WTC11 (cell line): Measurements from ENCODE around the gene HPS3. TPM values are rescaled to one million over a fixed set of nuclear protein-coding genes. Genes with fewer than 3 reads are reported as not detected.

Source experiments
- ATAC-seq: fragments of 200-7000 bp; cut with Tn5 transposase; 2 replicates; pipeline ENCODE4 v1.10.0; 2021; ENCODE audit warnings: mild to moderate bottlenecking, moderate library complexity
- CTCF ChIA-PET: fragments of 300-600 bp; sonication (Branson Sonifier 250); formaldehyde crosslinking; loops from one replicate; lab custom pipeline; 2021; ENCODE audit warnings: antibody characterized with exemption; lab: Charles Lee
- POLR2A ChIA-PET: fragments of 350-600 bp; sonication (Branson Sonifier 250); formaldehyde crosslinking; loops from one replicate; lab custom pipeline; 2021; ENCODE audit warnings: antibody characterized with exemption; lab: Charles Lee
- DNase-seq: peaks from one replicate; pipeline ENCODE4 v3.0.0; 2021; ENCODE audit warnings: low spot score
- H3K27ac Mint-ChIP-seq: 2 replicates; pipeline ENCODE4 v1.8.0; 2021; ENCODE audit warnings: mixed read lengths
- H3K27me3 Mint-ChIP-seq: 2 replicates; pipeline ENCODE4 v1.8.0; 2021; ENCODE audit warnings: low read depth, mild to moderate bottlenecking, moderate library complexity, mixed read lengths
- H3K36me3 Mint-ChIP-seq: 2 replicates; pipeline ENCODE4 v1.8.0; 2021; ENCODE audit warnings: mixed read lengths
- H3K4me1 Mint-ChIP-seq: 2 replicates; pipeline ENCODE4 v1.8.0; 2022; ENCODE audit warnings: mixed read lengths
- H3K4me3 Mint-ChIP-seq: 2 replicates; pipeline ENCODE4 v1.8.0; 2021; ENCODE audit warnings: mild to moderate bottlenecking, moderate library complexity, mixed read lengths
- H3K9me3 Mint-ChIP-seq: 2 replicates; pipeline ENCODE4 v1.8.0; 2021; ENCODE audit warnings: mixed read lengths
- ATF1 ChIP-seq: sonication (generic); formaldehyde crosslinking; IDR thresholded peaks from 2 replicates; pipeline ENCODE4 v1.8.1; 2023; ENCODE audit warnings: mild to moderate bottlenecking, moderate library complexity, missing genetic modification reagents
- JAZF1 ChIP-seq: fragments of 250-450 bp; sonication (Bioruptor Pico); IDR thresholded peaks from 2 replicates; pipeline ENCODE4 v1.9.0; 2021; ENCODE audit warnings: moderate library complexity, mild to moderate bottlenecking, inconsistent platforms
- MLX ChIP-seq: sonication (generic); formaldehyde crosslinking; IDR thresholded peaks from 2 replicates; pipeline ENCODE4 v1.8.1; 2023; ENCODE audit warnings: mild to moderate bottlenecking, missing genetic modification reagents, moderate library complexity
- MXD4 ChIP-seq: fragments of 250-450 bp; sonication (Bioruptor Pico); IDR thresholded peaks from 2 replicates; pipeline ENCODE4 v1.8.0; 2021; ENCODE audit warnings: mild to moderate bottlenecking, moderate library complexity, borderline replicate concordance
- PRRX2 ChIP-seq: fragments of 250-450 bp; sonication (Bioruptor Pico); IDR thresholded peaks from 2 replicates; pipeline ENCODE4 v1.8.0; 2021; ENCODE audit warnings: mild to moderate bottlenecking
- TCF7 ChIP-seq: sonication (generic); formaldehyde crosslinking; IDR thresholded peaks from 2 replicates; pipeline ENCODE4 v1.8.0; 2022; ENCODE audit warnings: mild to moderate bottlenecking, low read depth, missing genetic modification reagents, moderate library complexity
- TEAD1 ChIP-seq: sonication (generic); formaldehyde crosslinking; IDR thresholded peaks from 2 replicates; pipeline ENCODE4 v1.8.0; 2022; ENCODE audit warnings: mild to moderate bottlenecking, missing genetic modification reagents
- ZNF121 ChIP-seq: sonication (generic); formaldehyde crosslinking; IDR thresholded peaks from 2 replicates; pipeline ENCODE4 v1.8.0; 2023; ENCODE audit warnings: missing genetic modification reagents
- ZNF263 ChIP-seq: sonication (generic); formaldehyde crosslinking; IDR thresholded peaks from 2 replicates; pipeline ENCODE4 v1.8.1; 2022; ENCODE audit warnings: low read depth, mild to moderate bottlenecking, moderate library complexity, missing genetic modification reagents
- ZNF671 ChIP-seq: fragments of 250-450 bp; sonication (Bioruptor Pico); IDR thresholded peaks from 2 replicates; pipeline ENCODE4 v1.8.0; 2021; ENCODE audit warnings: mild to moderate bottlenecking
- total RNA-seq: library from RNA; stranded (reverse); gene quantifications from 3 replicates; pipeline ENCODE4 v1.2.3, GENCODE V29; 2021
- TF ChIP-seq, protein P1 (sequence below): sonication (generic); formaldehyde crosslinking; IDR thresholded peaks from 2 replicates; pipeline ENCODE4 v1.8.0; 2023; ENCODE audit warnings: mild to moderate bottlenecking, missing genetic modification reagents
- TF ChIP-seq, protein P2 (sequence below): sonication (generic); formaldehyde crosslinking; IDR thresholded peaks from 2 replicates; pipeline ENCODE4 v1.8.1; 2023; ENCODE audit warnings: mild to moderate bottlenecking, moderate library complexity, missing genetic modification reagents
- TF ChIP-seq, protein P3 (sequence below): sonication (generic); formaldehyde crosslinking; IDR thresholded peaks from 2 replicates; pipeline ENCODE4 v1.8.1; 2023; ENCODE audit warnings: mild to moderate bottlenecking, missing genetic modification reagents, moderate library complexity
- TF ChIP-seq, protein P4 (sequence below): sonication (generic); formaldehyde crosslinking; IDR thresholded peaks from 2 replicates; pipeline ENCODE4 v1.8.0; 2022; ENCODE audit warnings: mild to moderate bottlenecking, missing genetic modification reagents
- TF ChIP-seq, protein P5 (sequence below): sonication (generic); formaldehyde crosslinking; IDR thresholded peaks from 2 replicates; pipeline ENCODE4 v1.8.1; 2022; ENCODE audit warnings: mild to moderate bottlenecking, missing genetic modification reagents, moderate library complexity, borderline replicate concordance
- TF ChIP-seq, protein P6 (sequence below): sonication (generic); formaldehyde crosslinking; IDR thresholded peaks from 2 replicates; pipeline ENCODE4 v1.8.1; 2023; ENCODE audit warnings: mild to moderate bottlenecking, missing genetic modification reagents
- TF ChIP-seq, protein P7 (sequence below): fragments of 250-450 bp; sonication (Bioruptor Pico); IDR thresholded peaks from 2 replicates; pipeline ENCODE4 v1.9.0; 2021; ENCODE audit warnings: moderate library complexity, mild to moderate bottlenecking, inconsistent platforms, borderline replicate concordance
- TF ChIP-seq, protein P8 (sequence below): sonication (generic); formaldehyde crosslinking; IDR thresholded peaks from 2 replicates; pipeline ENCODE4 v1.8.0; 2022; ENCODE audit warnings: missing genetic modification reagents

The HPS3 gene
- total RNA-seq, 1 experiment from 2014 or later = 51.3 TPM

DNA sequence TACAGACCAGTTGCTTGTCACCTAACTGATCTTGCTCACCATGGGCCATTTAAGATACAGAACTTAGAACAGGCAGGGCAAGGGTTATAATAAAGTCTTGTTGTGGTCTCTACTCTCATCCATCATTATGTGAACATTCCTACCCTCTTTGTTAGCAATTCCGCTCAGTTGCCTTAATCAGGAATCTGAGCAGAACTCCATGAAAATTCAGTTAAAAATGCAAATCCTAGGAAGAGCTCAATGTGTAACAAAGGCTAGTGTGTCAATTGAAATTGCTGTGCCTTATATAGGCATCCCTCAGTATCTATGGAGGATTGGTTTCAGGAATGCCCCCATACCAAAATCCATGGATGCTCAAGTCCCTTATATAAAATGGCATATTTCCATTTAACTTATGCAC lies 47.7 kb downstream of the HPS3 start:
- TF ChIP-seq, protein P1, sequence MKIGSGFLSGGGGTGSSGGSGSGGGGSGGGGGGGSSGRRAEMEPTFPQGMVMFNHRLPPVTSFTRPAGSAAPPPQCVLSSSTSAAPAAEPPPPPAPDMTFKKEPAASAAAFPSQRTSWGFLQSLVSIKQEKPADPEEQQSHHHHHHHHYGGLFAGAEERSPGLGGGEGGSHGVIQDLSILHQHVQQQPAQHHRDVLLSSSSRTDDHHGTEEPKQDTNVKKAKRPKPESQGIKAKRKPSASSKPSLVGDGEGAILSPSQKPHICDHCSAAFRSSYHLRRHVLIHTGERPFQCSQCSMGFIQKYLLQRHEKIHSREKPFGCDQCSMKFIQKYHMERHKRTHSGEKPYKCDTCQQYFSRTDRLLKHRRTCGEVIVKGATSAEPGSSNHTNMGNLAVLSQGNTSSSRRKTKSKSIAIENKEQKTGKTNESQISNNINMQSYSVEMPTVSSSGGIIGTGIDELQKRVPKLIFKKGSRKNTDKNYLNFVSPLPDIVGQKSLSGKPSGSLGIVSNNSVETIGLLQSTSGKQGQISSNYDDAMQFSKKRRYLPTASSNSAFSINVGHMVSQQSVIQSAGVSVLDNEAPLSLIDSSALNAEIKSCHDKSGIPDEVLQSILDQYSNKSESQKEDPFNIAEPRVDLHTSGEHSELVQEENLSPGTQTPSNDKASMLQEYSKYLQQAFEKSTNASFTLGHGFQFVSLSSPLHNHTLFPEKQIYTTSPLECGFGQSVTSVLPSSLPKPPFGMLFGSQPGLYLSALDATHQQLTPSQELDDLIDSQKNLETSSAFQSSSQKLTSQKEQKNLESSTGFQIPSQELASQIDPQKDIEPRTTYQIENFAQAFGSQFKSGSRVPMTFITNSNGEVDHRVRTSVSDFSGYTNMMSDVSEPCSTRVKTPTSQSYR (CRISPR knock-in tag) = no peak
- TF ChIP-seq ATF1 (CRISPR knock-in tag) (no peak), MXD4 (no peak)
- TF ChIP-seq, protein P2, sequence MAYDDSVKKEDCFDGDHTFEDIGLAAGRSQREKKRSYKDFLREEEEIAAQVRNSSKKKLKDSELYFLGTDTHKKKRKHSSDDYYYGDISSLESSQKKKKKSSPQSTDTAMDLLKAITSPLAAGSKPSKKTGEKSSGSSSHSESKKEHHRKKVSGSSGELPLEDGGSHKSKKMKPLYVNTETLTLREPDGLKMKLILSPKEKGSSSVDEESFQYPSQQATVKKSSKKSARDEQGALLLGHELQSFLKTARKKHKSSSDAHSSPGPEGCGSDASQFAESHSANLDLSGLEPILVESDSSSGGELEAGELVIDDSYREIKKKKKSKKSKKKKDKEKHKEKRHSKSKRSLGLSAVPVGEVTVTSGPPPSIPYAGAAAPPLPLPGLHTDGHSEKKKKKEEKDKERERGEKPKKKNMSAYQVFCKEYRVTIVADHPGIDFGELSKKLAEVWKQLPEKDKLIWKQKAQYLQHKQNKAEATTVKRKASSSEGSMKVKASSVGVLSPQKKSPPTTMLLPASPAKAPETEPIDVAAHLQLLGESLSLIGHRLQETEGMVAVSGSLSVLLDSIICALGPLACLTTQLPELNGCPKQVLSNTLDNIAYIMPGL (CRISPR knock-in tag) = no peak
- Mint-ChIP-seq H3K9me3 (peaks cover 13% of the 10 kb centered on the region), H3K36me3 (peaks cover 60% of the 10 kb centered on the region), H3K27me3 (no peaks in the 10 kb centered on the region), H3K4me3 (no peak overlapping the region), H3K27ac (no peak overlapping the region), H3K4me1 (peaks cover 3% of the 10 kb centered on the region; the same call in 1 of the 2 replicates)
- no peak for DNase-seq
- POLR2A ChIA-PET = no interaction called here
- no peak for ATAC-seq
- CTCF ChIA-PET = no interaction called here

DNA sequence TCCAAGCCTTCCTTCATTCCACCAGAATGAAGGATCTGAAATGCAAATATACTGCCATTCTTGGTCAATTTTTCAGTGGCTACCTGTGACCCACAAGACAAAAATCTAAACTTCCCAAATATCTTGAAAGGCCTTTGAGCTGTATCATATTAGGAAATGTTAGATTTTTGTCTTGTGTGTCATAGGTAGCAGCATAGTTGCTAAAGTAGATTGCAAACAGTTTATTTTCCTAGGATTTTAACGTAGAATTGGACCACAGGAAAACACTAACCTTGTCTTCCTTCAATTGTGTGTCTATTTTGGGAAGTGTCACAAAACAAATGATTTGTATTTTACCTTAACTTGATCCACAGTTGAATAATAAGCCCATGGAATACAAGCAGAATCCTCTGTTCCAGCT lies 49.8 kb downstream of the HPS3 start:
- Mint-ChIP-seq H3K36me3 (peaks cover 39% of the 10 kb centered on the region), H3K27me3 (no peaks in the 10 kb centered on the region), H3K9me3 (peaks cover 5% of the 10 kb centered on the region), H3K4me1 (peaks cover 3% of the 10 kb centered on the region; the same call in 1 of the 2 replicates), H3K27ac (peak overlapping the region; percentile 36), H3K4me3 (no peak overlapping the region)
- ChIA-PET CTCF (interaction anchor here (1.2 kb wide), 1 partner anchor 165 kb away, joined by 3 read pairs; no protein-coding TSS in a partner anchor), POLR2A (no interaction called here)
- no peak for DNase-seq
- no peak for ATAC-seq
- TF ChIP-seq JAZF1 (CRISPR knock-in tag) (no peak), TEAD1 (CRISPR knock-in tag) (no peak), MXD4 (no peak), ZNF263 (CRISPR knock-in tag) (no peak), ZNF121 (CRISPR knock-in tag) (no peak), MLX (CRISPR knock-in tag) (no peak), ATF1 (CRISPR knock-in tag) (no peak), ZNF671 (CRISPR knock-in tag) (no peak), PRRX2 (no peak), TCF7 (CRISPR knock-in tag) (no peak)
- TF ChIP-seq, protein P3, sequence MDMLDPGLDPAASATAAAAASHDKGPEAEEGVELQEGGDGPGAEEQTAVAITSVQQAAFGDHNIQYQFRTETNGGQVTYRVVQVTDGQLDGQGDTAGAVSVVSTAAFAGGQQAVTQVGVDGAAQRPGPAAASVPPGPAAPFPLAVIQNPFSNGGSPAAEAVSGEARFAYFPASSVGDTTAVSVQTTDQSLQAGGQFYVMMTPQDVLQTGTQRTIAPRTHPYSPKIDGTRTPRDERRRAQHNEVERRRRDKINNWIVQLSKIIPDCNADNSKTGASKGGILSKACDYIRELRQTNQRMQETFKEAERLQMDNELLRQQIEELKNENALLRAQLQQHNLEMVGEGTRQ = no peak
- TF ChIP-seq, protein P4, sequence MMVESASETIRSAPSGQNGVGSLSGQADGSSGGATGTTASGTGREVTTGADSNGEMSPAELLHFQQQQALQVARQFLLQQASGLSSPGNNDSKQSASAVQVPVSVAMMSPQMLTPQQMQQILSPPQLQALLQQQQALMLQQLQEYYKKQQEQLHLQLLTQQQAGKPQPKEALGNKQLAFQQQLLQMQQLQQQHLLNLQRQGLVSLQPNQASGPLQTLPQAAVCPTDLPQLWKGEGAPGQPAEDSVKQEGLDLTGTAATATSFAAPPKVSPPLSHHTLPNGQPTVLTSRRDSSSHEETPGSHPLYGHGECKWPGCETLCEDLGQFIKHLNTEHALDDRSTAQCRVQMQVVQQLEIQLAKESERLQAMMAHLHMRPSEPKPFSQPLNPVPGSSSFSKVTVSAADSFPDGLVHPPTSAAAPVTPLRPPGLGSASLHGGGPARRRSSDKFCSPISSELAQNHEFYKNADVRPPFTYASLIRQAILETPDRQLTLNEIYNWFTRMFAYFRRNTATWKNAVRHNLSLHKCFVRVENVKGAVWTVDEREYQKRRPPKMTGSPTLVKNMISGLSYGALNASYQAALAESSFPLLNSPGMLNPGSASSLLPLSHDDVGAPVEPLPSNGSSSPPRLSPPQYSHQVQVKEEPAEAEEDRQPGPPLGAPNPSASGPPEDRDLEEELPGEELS (CRISPR knock-in tag) = no peak
- TF ChIP-seq, protein P5, sequence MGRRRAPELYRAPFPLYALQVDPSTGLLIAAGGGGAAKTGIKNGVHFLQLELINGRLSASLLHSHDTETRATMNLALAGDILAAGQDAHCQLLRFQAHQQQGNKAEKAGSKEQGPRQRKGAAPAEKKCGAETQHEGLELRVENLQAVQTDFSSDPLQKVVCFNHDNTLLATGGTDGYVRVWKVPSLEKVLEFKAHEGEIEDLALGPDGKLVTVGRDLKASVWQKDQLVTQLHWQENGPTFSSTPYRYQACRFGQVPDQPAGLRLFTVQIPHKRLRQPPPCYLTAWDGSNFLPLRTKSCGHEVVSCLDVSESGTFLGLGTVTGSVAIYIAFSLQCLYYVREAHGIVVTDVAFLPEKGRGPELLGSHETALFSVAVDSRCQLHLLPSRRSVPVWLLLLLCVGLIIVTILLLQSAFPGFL = no peak
- TF ChIP-seq, protein P6, sequence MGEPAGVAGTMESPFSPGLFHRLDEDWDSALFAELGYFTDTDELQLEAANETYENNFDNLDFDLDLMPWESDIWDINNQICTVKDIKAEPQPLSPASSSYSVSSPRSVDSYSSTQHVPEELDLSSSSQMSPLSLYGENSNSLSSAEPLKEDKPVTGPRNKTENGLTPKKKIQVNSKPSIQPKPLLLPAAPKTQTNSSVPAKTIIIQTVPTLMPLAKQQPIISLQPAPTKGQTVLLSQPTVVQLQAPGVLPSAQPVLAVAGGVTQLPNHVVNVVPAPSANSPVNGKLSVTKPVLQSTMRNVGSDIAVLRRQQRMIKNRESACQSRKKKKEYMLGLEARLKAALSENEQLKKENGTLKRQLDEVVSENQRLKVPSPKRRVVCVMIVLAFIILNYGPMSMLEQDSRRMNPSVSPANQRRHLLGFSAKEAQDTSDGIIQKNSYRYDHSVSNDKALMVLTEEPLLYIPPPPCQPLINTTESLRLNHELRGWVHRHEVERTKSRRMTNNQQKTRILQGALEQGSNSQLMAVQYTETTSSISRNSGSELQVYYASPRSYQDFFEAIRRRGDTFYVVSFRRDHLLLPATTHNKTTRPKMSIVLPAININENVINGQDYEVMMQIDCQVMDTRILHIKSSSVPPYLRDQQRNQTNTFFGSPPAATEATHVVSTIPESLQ (CRISPR knock-in tag) = no peak
- TF ChIP-seq, protein P7, sequence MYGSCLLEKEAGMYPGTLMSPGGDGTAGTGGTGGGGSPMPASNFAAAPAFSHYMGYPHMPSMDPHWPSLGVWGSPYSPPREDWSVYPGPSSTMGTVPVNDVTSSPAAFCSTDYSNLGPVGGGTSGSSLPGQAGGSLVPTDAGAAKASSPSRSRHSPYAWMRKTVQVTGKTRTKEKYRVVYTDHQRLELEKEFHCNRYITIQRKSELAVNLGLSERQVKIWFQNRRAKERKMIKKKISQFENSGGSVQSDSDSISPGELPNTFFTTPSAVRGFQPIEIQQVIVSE (CRISPR knock-in tag) = no peak
- TF ChIP-seq, protein P8, sequence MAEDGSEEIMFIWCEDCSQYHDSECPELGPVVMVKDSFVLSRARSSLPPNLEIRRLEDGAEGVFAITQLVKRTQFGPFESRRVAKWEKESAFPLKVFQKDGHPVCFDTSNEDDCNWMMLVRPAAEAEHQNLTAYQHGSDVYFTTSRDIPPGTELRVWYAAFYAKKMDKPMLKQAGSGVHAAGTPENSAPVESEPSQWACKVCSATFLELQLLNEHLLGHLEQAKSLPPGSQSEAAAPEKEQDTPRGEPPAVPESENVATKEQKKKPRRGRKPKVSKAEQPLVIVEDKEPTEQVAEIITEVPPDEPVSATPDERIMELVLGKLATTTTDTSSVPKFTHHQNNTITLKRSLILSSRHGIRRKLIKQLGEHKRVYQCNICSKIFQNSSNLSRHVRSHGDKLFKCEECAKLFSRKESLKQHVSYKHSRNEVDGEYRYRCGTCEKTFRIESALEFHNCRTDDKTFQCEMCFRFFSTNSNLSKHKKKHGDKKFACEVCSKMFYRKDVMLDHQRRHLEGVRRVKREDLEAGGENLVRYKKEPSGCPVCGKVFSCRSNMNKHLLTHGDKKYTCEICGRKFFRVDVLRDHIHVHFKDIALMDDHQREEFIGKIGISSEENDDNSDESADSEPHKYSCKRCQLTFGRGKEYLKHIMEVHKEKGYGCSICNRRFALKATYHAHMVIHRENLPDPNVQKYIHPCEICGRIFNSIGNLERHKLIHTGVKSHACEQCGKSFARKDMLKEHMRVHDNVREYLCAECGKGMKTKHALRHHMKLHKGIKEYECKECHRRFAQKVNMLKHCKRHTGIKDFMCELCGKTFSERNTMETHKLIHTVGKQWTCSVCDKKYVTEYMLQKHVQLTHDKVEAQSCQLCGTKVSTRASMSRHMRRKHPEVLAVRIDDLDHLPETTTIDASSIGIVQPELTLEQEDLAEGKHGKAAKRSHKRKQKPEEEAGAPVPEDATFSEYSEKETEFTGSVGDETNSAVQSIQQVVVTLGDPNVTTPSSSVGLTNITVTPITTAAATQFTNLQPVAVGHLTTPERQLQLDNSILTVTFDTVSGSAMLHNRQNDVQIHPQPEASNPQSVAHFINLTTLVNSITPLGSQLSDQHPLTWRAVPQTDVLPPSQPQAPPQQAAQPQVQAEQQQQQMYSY (CRISPR knock-in tag) = no peak
